Measurements from ENCODE around the gene ADGRB3.

GRCh38 chr6:68728159-68728979 lies 93.3 kb downstream of the ADGRB3 start:
- TF ChIP-seq CTCF (IDR thresholded peaks at IDR 0.05) (no peak), EZH2 (IDR thresholded peaks at IDR 0.05; ENCODE audit: borderline replicate concordance, insufficient read depth, low read depth, low read length, poor library complexity, severe bottlenecking) (no peak)
